Measurements from ENCODE around the gene PTPRG. TPM values are rescaled to one million over a fixed set of nuclear protein-coding genes. Genes with fewer than 3 reads are reported as not detected.

The PTPRG gene
- total and polyA plus RNA-seq, 2 of the 13 experiments (the other 11 are each of a cell fraction or from before 2014, with no cell fraction given): 8.0 to 25.3 TPM

DNA sequence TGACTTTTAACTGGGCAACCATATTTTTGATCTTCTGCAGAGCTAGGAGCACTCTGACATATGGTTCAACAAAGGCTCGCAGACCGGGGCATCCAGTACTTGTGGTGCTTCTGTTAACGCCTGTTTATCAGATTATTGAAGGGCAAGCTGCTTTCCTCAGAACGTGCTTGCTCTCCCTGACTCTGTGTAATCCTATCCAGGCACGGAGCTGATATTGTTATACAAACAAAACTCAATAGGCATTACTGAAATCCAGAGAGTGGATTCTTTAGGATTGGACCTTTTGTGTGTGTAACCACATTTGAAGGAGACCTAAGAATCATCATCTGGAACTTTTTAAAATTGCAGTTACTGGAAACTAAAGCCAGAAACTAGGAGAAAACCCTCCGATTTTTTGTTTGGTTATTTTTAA, 246.5 kb downstream of the PTPRG start (continued):
- TF ChIP-seq, protein P1, sequence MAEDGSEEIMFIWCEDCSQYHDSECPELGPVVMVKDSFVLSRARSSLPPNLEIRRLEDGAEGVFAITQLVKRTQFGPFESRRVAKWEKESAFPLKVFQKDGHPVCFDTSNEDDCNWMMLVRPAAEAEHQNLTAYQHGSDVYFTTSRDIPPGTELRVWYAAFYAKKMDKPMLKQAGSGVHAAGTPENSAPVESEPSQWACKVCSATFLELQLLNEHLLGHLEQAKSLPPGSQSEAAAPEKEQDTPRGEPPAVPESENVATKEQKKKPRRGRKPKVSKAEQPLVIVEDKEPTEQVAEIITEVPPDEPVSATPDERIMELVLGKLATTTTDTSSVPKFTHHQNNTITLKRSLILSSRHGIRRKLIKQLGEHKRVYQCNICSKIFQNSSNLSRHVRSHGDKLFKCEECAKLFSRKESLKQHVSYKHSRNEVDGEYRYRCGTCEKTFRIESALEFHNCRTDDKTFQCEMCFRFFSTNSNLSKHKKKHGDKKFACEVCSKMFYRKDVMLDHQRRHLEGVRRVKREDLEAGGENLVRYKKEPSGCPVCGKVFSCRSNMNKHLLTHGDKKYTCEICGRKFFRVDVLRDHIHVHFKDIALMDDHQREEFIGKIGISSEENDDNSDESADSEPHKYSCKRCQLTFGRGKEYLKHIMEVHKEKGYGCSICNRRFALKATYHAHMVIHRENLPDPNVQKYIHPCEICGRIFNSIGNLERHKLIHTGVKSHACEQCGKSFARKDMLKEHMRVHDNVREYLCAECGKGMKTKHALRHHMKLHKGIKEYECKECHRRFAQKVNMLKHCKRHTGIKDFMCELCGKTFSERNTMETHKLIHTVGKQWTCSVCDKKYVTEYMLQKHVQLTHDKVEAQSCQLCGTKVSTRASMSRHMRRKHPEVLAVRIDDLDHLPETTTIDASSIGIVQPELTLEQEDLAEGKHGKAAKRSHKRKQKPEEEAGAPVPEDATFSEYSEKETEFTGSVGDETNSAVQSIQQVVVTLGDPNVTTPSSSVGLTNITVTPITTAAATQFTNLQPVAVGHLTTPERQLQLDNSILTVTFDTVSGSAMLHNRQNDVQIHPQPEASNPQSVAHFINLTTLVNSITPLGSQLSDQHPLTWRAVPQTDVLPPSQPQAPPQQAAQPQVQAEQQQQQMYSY (CRISPR knock-in tag; IDR thresholded peaks at IDR 0.05): peak; percentile 90
- no peak for TF ChIP-seq TMF1 (CRISPR knock-in tag; IDR thresholded peaks at IDR 0.05; ENCODE audit: low read depth)
- TF ChIP-seq ZNF160 (CRISPR knock-in tag; IDR thresholded peaks at IDR 0.05): no peak
- TF ChIP-seq, protein P2, sequence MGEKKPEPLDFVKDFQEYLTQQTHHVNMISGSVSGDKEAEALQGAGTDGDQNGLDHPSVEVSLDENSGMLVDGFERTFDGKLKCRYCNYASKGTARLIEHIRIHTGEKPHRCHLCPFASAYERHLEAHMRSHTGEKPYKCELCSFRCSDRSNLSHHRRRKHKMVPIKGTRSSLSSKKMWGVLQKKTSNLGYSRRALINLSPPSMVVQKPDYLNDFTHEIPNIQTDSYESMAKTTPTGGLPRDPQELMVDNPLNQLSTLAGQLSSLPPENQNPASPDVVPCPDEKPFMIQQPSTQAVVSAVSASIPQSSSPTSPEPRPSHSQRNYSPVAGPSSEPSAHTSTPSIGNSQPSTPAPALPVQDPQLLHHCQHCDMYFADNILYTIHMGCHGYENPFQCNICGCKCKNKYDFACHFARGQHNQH (CRISPR knock-in tag; IDR thresholded peaks at IDR 0.05): no peak
- no peak for TF ChIP-seq KDM1A (CRISPR knock-in tag; IDR thresholded peaks at IDR 0.05)
- TF ChIP-seq CHD4 (IDR thresholded peaks at IDR 0.05; ENCODE audit: borderline replicate concordance, low read length): no peak
- no peak for TF ChIP-seq HOXA3 (CRISPR knock-in tag; IDR thresholded peaks at IDR 0.05)
- no peak for TF ChIP-seq MXD3 (CRISPR knock-in tag; IDR thresholded peaks at IDR 0.05)
- no peak for TF ChIP-seq ZNF205 (CRISPR knock-in tag; IDR thresholded peaks at IDR 0.05)
- no peak for TF ChIP-seq ZNF557 (CRISPR knock-in tag; IDR thresholded peaks at IDR 0.05)
- no peak for TF ChIP-seq ZNF773 (CRISPR knock-in tag; IDR thresholded peaks at IDR 0.05; ENCODE audit: borderline replicate concordance)

Data from HepG2 (cell line).